Endothelial cell of umbilical vein (primary cell): Measurements from ENCODE around the gene MVK. TPM values are rescaled to one million over a fixed set of nuclear protein-coding genes. Genes with fewer than 3 reads are reported as not detected.

Experiments used
- BruUV-seq: library from RNA; stranded (reverse); fragments of 400-500 nt; replicated peaks from 2 replicates; lab custom pipeline; 2021; lab: Mats Ljungman, UMichigan
- CTCF ChIA-PET: fragments of 300-600, 350-600 bp; sonication (Branson Sonifier 250); formaldehyde crosslinking; loops from one replicate; lab custom pipeline; 2021; ENCODE audit warnings: antibody characterized with exemption, inconsistent platforms; lab: Charles Lee
- POLR2A ChIA-PET: fragments of 300-600, 350-600 bp; sonication (Branson Sonifier 250); formaldehyde crosslinking; loops from one replicate; lab custom pipeline; 2021; ENCODE audit warnings: antibody characterized with exemption, inconsistent platforms; lab: Charles Lee
- DNase-seq: peaks from one replicate; pipeline ENCODE4 v3.0.0-alpha.2; 2011; ENCODE audit warnings: low read depth, low spot score
- FAIRE-seq: peaks from 2 replicates; lab custom pipeline; 2011; peaks lifted over from hg19 to GRCh38; lab: Jason Lieb, UNC
- H2AFZ ChIP-seq: 2 replicates; pipeline ENCODE4 v1.6.0; 2012; ENCODE audit warnings: low read depth, low read length, control low read depth, inconsistent platforms
- H3K27ac ChIP-seq: 2 replicates; pipeline ENCODE4 v1.5.1; 2011; ENCODE audit warnings: low read depth, mild to moderate bottlenecking, control low read depth, low read length, moderate library complexity; ENCODE audit not compliant: insufficient read depth
- H3K27me3 ChIP-seq, 2 experiments: 2 replicates each; pipeline versions ENCODE4 v1.6.0 to v1.6.1; 2011; ENCODE audit warnings: low read length in 2 of 2, mixed read lengths in 1 of 2; ENCODE audit not compliant: control insufficient read depth in 2 of 2, insufficient read depth in 2 of 2
- H3K36me3 ChIP-seq, 2 experiments: 2 replicates in 1 of 2; 3 replicates in 1 of 2; pipeline ENCODE4 v1.5.1; 2011; ENCODE audit warnings: low read length in 2 of 2, mild to moderate bottlenecking in 1 of 2, moderate library complexity in 1 of 2; ENCODE audit not compliant: control insufficient read depth in 2 of 2, insufficient read depth in 2 of 2; ENCODE audit errors: extremely low read depth in 1 of 2
- H3K4me1 ChIP-seq: 3 replicates; pipeline ENCODE4 v1.5.1; 2011; ENCODE audit warnings: mild to moderate bottlenecking, low read length; ENCODE audit not compliant: control insufficient read depth, insufficient read depth; ENCODE audit errors: extremely low read depth
- H3K4me2 ChIP-seq: 2 replicates; pipeline ENCODE4 v1.6.1; 2011; ENCODE audit warnings: low read length, control low read depth, mixed read lengths; ENCODE audit not compliant: insufficient read depth
- H3K4me3 ChIP-seq, 3 experiments: fragments of 200-600 bp in 1 of 3; sonication (generic), shearing (Covaris generic) in 1 of 3; replicated peaks in 1 of 3; 2 replicates each; pipeline ENCODE4 v1.5.1; 2011 to 2016; ENCODE audit warnings: control low read depth in 3 of 3, low read length in 3 of 3, mild to moderate bottlenecking in 2 of 3, inconsistent platforms in 1 of 3, low read depth in 1 of 3, moderate library complexity in 1 of 3; ENCODE audit not compliant: insufficient read depth in 1 of 3
- H3K79me2 ChIP-seq: 2 replicates; pipeline ENCODE4 v1.6.0; 2012; ENCODE audit warnings: low read length, inconsistent platforms; ENCODE audit not compliant: control insufficient read depth, insufficient read depth
- H3K9ac ChIP-seq: replicated peaks from 2 replicates; pipeline ENCODE3; 2011; ENCODE audit warnings: low read length, control low read depth; ENCODE audit not compliant: insufficient read depth; ENCODE audit errors: extremely low read depth
- H3K9me1 ChIP-seq: replicated peaks from 3 replicates; pipeline ENCODE4 v1.6.0; 2011; ENCODE audit warnings: mild to moderate bottlenecking, low read length; ENCODE audit not compliant: control insufficient read depth, insufficient read depth; ENCODE audit errors: extremely low read depth
- H3K9me3 ChIP-seq: replicated peaks from 2 replicates; pipeline ENCODE4 v1.5.1; 2012; ENCODE audit warnings: low read length, inconsistent platforms; ENCODE audit not compliant: control insufficient read depth, insufficient read depth
- H4K20me1 ChIP-seq: replicated peaks from 2 replicates; pipeline ENCODE3; 2011; ENCODE audit warnings: mild to moderate bottlenecking, low read length; ENCODE audit not compliant: control insufficient read depth, insufficient read depth; ENCODE audit errors: extremely low read depth
- EZH2 ChIP-seq: IDR thresholded peaks from 2 replicates; pipeline ENCODE4 v1.6.1; 2012; ENCODE audit warnings: borderline replicate concordance, low read depth, mild to moderate bottlenecking, moderate library complexity, low read length, inconsistent platforms; ENCODE audit not compliant: severe bottlenecking
- FOS ChIP-seq: IDR thresholded peaks from 2 replicates; pipeline ENCODE4 v1.6.1; 2011; ENCODE audit warnings: mild to moderate bottlenecking, low read length, moderate library complexity, borderline replicate concordance; ENCODE audit not compliant: insufficient read depth
- GATA2 ChIP-seq: IDR thresholded peaks from 2 replicates; pipeline ENCODE4 v1.7.0; 2011; ENCODE audit warnings: low read depth, mild to moderate bottlenecking, moderate library complexity, mixed read lengths, low read length; ENCODE audit not compliant: insufficient read length, insufficient read depth
- JUN ChIP-seq: IDR thresholded peaks from 2 replicates; pipeline ENCODE4 v1.6.1; 2011; ENCODE audit warnings: borderline replicate concordance, low read depth; ENCODE audit not compliant: insufficient read length, insufficient read depth
- MAX ChIP-seq: IDR thresholded peaks from 2 replicates; pipeline ENCODE4 v1.6.1; 2011; ENCODE audit not compliant: insufficient read depth, insufficient read length
- MYC ChIP-seq: IDR thresholded peaks from one replicate; pipeline ENCODE4 v1.6.1; 2011; ENCODE audit warnings: mild to moderate bottlenecking, low read depth, low read length
- POLR2A ChIP-seq: IDR thresholded peaks from 2 replicates; pipeline ENCODE4 v1.6.1; 2012; ENCODE audit warnings: low read depth, mild to moderate bottlenecking, control low read depth, low read length
- POLR2AphosphoS5 ChIP-seq: IDR thresholded peaks from 2 replicates; pipeline ENCODE4 v1.6.1; 2012; ENCODE audit warnings: low read depth, mild to moderate bottlenecking, control low read depth, low read length, moderate library complexity; ENCODE audit not compliant: insufficient read depth
- dilution Hi-C: fragments of 300-500 bp; cut with MboI; formaldehyde crosslinking; loops from one replicate; pipeline ENCODE4 v1.15.0; 2019; ENCODE audit warnings: low sequenced_read_pairs; ENCODE audit not compliant: extremely low pct_ligation_motif_present
- intact Hi-C: fragments of 100-400 bp; cut with micrococcal nuclease; formaldehyde crosslinking; loops from one replicate; pipeline ENCODE4 v1.10.0; 2022
- polyA plus RNA-seq, 4 experiments: library from polyadenylated mRNA; depleted of rRNA in 3 of 4; stranded (reverse) in 3 of 4; unstranded in 1 of 4; fragments of >200 nt; gene quantifications; 2 replicates each; pipeline versions ENCODE4 v1.2.1 to v1.2.3, GENCODE V29; 2011 to 2012; ENCODE audit warnings: missing spikeins in 1 of 4
- total RNA-seq: library from RNA; stranded (reverse); gene quantifications from 2 replicates; pipeline ENCODE4 v1.2.3, GENCODE V29; 2021

The MVK gene
- total and polyA plus RNA-seq, 2 donors (not counting 3 experiments of a cell fraction or from before 2014, with no cell fraction given) = 32.6 to 42.6 TPM

GRCh38 chr12:109545826-109546225 lies 27.8 kb upstream of the MVK start:
- Histone ChIP-seq H2AFZ (no peak overlapping the region), H3K9me1 (no peaks in the 10 kb centered on the region), H3K4me3 (no peak overlapping the region), H3K9ac (no peak overlapping the region), H3K79me2 (no peaks in the 10 kb centered on the region), H3K27me3 (no peaks in the 10 kb centered on the region), H3K4me2 (no peak overlapping the region), H3K9me3 (no peaks in the 10 kb centered on the region), H4K20me1 (no peaks in the 10 kb centered on the region), H3K4me1 (peaks cover 13% of the 10 kb centered on the region), H3K27ac (no peak overlapping the region), H3K36me3 (no peaks in the 10 kb centered on the region)
- no TSS peak for BruUV-seq
- DNase-seq (no peak), FAIRE-seq (no peak)
- dilution Hi-C loops = no loop called here
- intact Hi-C loops = no loop called here
- CTCF ChIA-PET = interaction anchor here (1.6 to 1.8 kb wide), 2 partner anchors 27 to 113 kb away, joined by 4 to 7 read pairs; no protein-coding TSS in a partner anchor
- POLR2A ChIA-PET = no interaction called here
- TF ChIP-seq POLR2AphosphoS5 = no peak
- no peak for TF ChIP-seq MYC
- TF ChIP-seq JUN = no peak
- no peak for TF ChIP-seq FOS
- no peak for TF ChIP-seq EZH2
- TF ChIP-seq POLR2A = no peak
- no peak for TF ChIP-seq GATA2
- TF ChIP-seq MAX = no peak

GRCh38 chr12:109547286-109547685 lies 26.3 kb upstream of the MVK start:
- H3K36me3 ChIP-seq = no peaks in the 10 kb centered on the region
- no peak overlapping the region for H3K4me3 ChIP-seq
- H3K79me2 ChIP-seq = no peaks in the 10 kb centered on the region
- DNase-seq = no peak
- CTCF ChIA-PET = no interaction called here
- BruUV-seq = no TSS peak
- dilution Hi-C loops = no loop called here
- intact Hi-C loops = no loop called here
- H3K4me1 ChIP-seq = peaks cover 8% of the 10 kb centered on the region
- POLR2A ChIA-PET = no interaction called here
- H3K27ac ChIP-seq = no peak overlapping the region
- no peaks in the 10 kb centered on the region for H3K9me3 ChIP-seq
- H3K27me3 ChIP-seq = no peaks in the 10 kb centered on the region
- H4K20me1 ChIP-seq = no peaks in the 10 kb centered on the region
- no peaks in the 10 kb centered on the region for H3K9me1 ChIP-seq
- TF ChIP-seq GATA2 (no peak), POLR2AphosphoS5 (no peak), MYC (no peak), EZH2 (no peak), MAX (no peak), POLR2A (no peak)
- no peak for FAIRE-seq
- no peak overlapping the region for H3K9ac ChIP-seq
- H3K4me2 ChIP-seq = no peak overlapping the region
- no peak overlapping the region for H2AFZ ChIP-seq
